ENCODE measurements around the gene ATP2C2. TPM values are rescaled to one million over a fixed set of nuclear protein-coding genes. Genes with fewer than 3 reads are reported as not detected.

Gene ATP2C2
- total RNA-seq, 1 experiment from 2014 or later, result not detected

DNA sequence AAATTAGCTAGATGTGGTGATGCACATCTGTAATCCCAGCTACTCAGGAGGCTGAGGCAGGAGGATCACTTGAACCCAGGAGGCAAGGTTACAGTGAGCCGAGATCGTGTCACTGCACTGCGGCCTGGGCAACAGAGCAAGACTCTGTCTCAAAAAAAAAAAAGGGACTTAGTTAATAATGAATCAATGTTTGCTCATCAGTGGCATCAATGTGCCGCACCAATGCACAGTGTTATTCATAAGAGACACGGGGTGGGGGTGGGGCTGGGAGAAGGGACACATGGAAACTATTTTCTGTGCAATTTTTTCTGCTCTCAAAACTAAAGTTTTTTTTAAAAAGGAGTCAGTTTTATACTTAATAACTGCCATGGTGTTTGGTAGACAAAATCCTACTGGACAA, 6.8 kb upstream of the ATP2C2 start:
- ChIA-PET POLR2A (ENCODE audit: low non-redundant PET) (no interaction called here), CTCF (no interaction called here)
- no peak for TF ChIP-seq EZH2 (IDR thresholded peaks at IDR 0.05; ENCODE audit: borderline replicate concordance, low read depth, low read length, poor library complexity, severe bottlenecking)
- TF ChIP-seq, protein P1, sequence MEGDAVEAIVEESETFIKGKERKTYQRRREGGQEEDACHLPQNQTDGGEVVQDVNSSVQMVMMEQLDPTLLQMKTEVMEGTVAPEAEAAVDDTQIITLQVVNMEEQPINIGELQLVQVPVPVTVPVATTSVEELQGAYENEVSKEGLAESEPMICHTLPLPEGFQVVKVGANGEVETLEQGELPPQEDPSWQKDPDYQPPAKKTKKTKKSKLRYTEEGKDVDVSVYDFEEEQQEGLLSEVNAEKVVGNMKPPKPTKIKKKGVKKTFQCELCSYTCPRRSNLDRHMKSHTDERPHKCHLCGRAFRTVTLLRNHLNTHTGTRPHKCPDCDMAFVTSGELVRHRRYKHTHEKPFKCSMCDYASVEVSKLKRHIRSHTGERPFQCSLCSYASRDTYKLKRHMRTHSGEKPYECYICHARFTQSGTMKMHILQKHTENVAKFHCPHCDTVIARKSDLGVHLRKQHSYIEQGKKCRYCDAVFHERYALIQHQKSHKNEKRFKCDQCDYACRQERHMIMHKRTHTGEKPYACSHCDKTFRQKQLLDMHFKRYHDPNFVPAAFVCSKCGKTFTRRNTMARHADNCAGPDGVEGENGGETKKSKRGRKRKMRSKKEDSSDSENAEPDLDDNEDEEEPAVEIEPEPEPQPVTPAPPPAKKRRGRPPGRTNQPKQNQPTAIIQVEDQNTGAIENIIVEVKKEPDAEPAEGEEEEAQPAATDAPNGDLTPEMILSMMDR (conservative IDR thresholded peaks at IDR 0.05; ENCODE audit: low read depth, low read length), result no peak
- no peak for DNase-seq (ENCODE audit: low spot score)
- H3K9me3 ChIP-seq (ENCODE audit: low read depth, low read length, poor library complexity, severe bottlenecking), result no peaks in the 10 kb centered on the region
- H3K27me3 ChIP-seq (replicated peaks; ENCODE audit: insufficient read depth, low read depth, low read length, poor library complexity), result peaks cover 21% of the 10 kb centered on the region
- H3K36me3 ChIP-seq (ENCODE audit: insufficient read depth, low read length, poor library complexity, severe bottlenecking), result no peaks in the 10 kb centered on the region
- intact Hi-C loops (cut with micrococcal nuclease; ENCODE audit: unreplicated experiment), result no loop called here
- H3K27ac ChIP-seq (ENCODE audit: low read depth, low read length, poor library complexity, severe bottlenecking), result no peak overlapping the region
- H3K4me1 ChIP-seq (ENCODE audit: insufficient read depth, low read length, poor library complexity, severe bottlenecking), result no peaks in the 10 kb centered on the region
- H3K4me3 ChIP-seq (ENCODE audit: low read depth, low read length, poor library complexity, severe bottlenecking), result no peak overlapping the region
- no TSS peak for BruUV-seq (replicated peaks)

DNA sequence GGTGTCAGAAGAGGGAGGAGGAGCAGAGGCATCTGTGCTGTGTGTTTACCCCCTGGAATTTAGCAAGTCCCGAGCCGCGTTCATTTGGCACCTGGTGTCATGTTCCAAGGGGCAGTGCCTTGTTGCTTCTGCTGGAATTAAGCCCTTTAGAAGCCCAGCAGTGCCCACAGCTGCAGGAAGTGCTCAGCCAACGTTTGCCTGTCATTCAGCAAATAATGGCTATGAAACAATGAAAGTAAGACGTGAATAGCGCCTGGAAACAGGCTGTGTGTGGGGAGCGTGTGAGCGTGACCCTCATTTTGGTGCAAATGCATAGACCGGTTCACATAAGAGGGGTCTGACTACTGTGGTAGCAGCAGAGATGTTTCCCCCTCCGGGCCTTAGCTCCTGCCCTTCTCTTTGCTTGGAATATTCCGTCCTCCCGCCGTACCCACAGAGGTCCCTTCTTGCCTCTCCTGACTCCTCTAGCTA, 5.8 kb upstream of the ATP2C2 start:
- H3K27me3 ChIP-seq (replicated peaks; ENCODE audit: insufficient read depth, low read depth, low read length, poor library complexity), result peaks cover 21% of the 10 kb centered on the region
- H3K4me1 ChIP-seq (ENCODE audit: insufficient read depth, low read length, poor library complexity, severe bottlenecking), result no peaks in the 10 kb centered on the region
- no TSS peak for BruUV-seq (replicated peaks)
- no peak for DNase-seq (ENCODE audit: low spot score)
- CTCF ChIA-PET, result no interaction called here
- H3K36me3 ChIP-seq (ENCODE audit: insufficient read depth, low read length, poor library complexity, severe bottlenecking), result no peaks in the 10 kb centered on the region
- no peak overlapping the region for H3K4me3 ChIP-seq (ENCODE audit: low read depth, low read length, poor library complexity, severe bottlenecking)
- POLR2A ChIA-PET (ENCODE audit: low non-redundant PET), result no interaction called here
- H3K9me3 ChIP-seq (ENCODE audit: low read depth, low read length, poor library complexity, severe bottlenecking), result no peaks in the 10 kb centered on the region
- TF ChIP-seq, protein P1 (conservative IDR thresholded peaks at IDR 0.05; ENCODE audit: low read depth, low read length), result no peak
- TF ChIP-seq EZH2 (IDR thresholded peaks at IDR 0.05; ENCODE audit: borderline replicate concordance, low read depth, low read length, poor library complexity, severe bottlenecking), result no peak
- intact Hi-C loops (cut with micrococcal nuclease; ENCODE audit: unreplicated experiment), result no loop called here
- no peak overlapping the region for H3K27ac ChIP-seq (ENCODE audit: low read depth, low read length, poor library complexity, severe bottlenecking)

GRCh38 chr16:84366208-84366607, 2.1 kb upstream of the ATP2C2 start:
- DNase-seq (ENCODE audit: low spot score), result no peak
- TF ChIP-seq EZH2 (IDR thresholded peaks at IDR 0.05; ENCODE audit: borderline replicate concordance, low read depth, low read length, poor library complexity, severe bottlenecking), result no peak
- TF ChIP-seq, protein P1 (conservative IDR thresholded peaks at IDR 0.05; ENCODE audit: low read depth, low read length), result no peak
- no peaks in the 10 kb centered on the region for H3K9me3 ChIP-seq (ENCODE audit: low read depth, low read length, poor library complexity, severe bottlenecking)
- CTCF ChIA-PET, result no interaction called here
- H3K27ac ChIP-seq (ENCODE audit: low read depth, low read length, poor library complexity, severe bottlenecking), result no peak overlapping the region
- H3K27me3 ChIP-seq (replicated peaks; ENCODE audit: insufficient read depth, low read depth, low read length, poor library complexity), result peaks cover 55% of the 10 kb centered on the region
- H3K36me3 ChIP-seq (ENCODE audit: insufficient read depth, low read length, poor library complexity, severe bottlenecking), result no peaks in the 10 kb centered on the region
- intact Hi-C loops (cut with micrococcal nuclease; ENCODE audit: unreplicated experiment), result no loop called here
- no peaks in the 10 kb centered on the region for H3K4me1 ChIP-seq (ENCODE audit: insufficient read depth, low read length, poor library complexity, severe bottlenecking)
- POLR2A ChIA-PET (ENCODE audit: low non-redundant PET), result no interaction called here
- H3K4me3 ChIP-seq (ENCODE audit: low read depth, low read length, poor library complexity, severe bottlenecking), result no peak overlapping the region
- BruUV-seq (replicated peaks), result no TSS peak
